Common myeloid progenitor, CD34-positive (primary cell): ENCODE results near the gene VTA1.
"Not testable (repeated sequence)": the region's sequence is repeated elsewhere in the genome, so short reads cannot be mapped to it uniquely, and the experiment has no call there.

Source experiments
- CTCF ChIA-PET: fragments of 350-600 bp; sonication (Branson Sonifier 250); formaldehyde crosslinking; loops from one replicate; lab custom pipeline; 2021; ENCODE audit warnings: antibody characterized with exemption; lab: Charles Lee
- POLR2A ChIA-PET: fragments of 350-600 bp; sonication (Branson Sonifier 250); formaldehyde crosslinking; loops from one replicate; lab custom pipeline; 2021; ENCODE audit warnings: antibody characterized with exemption; lab: Charles Lee
- DNase-seq, 3 donors: peaks; one replicate each; pipeline versions ENCODE4 v3.0.0 to v3.0.0-alpha.2; 2013
- H3K27ac ChIP-seq, 2 experiments: 1 replicate in 1 of 2; 2 replicates in 1 of 2; pipeline ENCODE4 v1.7.0; 2013; ENCODE audit warnings: inconsistent platforms in 2 of 2, low read length in 2 of 2, mild to moderate bottlenecking in 2 of 2, low read depth in 1 of 2, moderate library complexity in 1 of 2; ENCODE audit not compliant: severe bottlenecking in 2 of 2, insufficient read depth in 1 of 2, poor library complexity in 1 of 2
- H3K27me3 ChIP-seq, 5 experiments: replicated peaks in 2 of 5; 1 replicate in 3 of 5; 2 replicates in 2 of 5; pipeline versions ENCODE4 v1.6.1 to v1.7.0; 2013; ENCODE audit warnings: low read length in 4 of 5, mild to moderate bottlenecking in 2 of 5, moderate library complexity in 2 of 5, inconsistent platforms in 1 of 5; ENCODE audit not compliant: insufficient read depth in 5 of 5, control insufficient read depth in 4 of 5
- H3K36me3 ChIP-seq, 4 experiments: 1 replicate in 2 of 4; 2 replicates in 2 of 4; pipeline versions ENCODE4 v1.6.1 to v1.7.0; 2013; ENCODE audit warnings: low read length in 3 of 4, control low read depth in 1 of 4, mild to moderate bottlenecking in 1 of 4; ENCODE audit not compliant: control insufficient read depth in 4 of 4, insufficient read depth in 4 of 4
- H3K4me1 ChIP-seq, 4 experiments: 1 replicate in 3 of 4; 2 replicates in 1 of 4; pipeline versions ENCODE4 v1.6.1 to v1.7.1; 2013; ENCODE audit warnings: low read length in 3 of 4, mild to moderate bottlenecking in 3 of 4, control low read depth in 1 of 4, inconsistent platforms in 1 of 4, moderate library complexity in 1 of 4; ENCODE audit not compliant: control insufficient read depth in 4 of 4, insufficient read depth in 4 of 4; ENCODE audit errors: control extremely low read depth in 1 of 4
- H3K4me3 ChIP-seq, 7 experiments: 1 replicate in 4 of 7; 2 replicates in 3 of 7; pipeline versions ENCODE4 v1.5.1 to v1.7.0; 2013; ENCODE audit warnings: mild to moderate bottlenecking in 7 of 7, low read length in 6 of 7, moderate library complexity in 6 of 7, inconsistent platforms in 2 of 7, low read depth in 2 of 7, control low read depth in 1 of 7; ENCODE audit not compliant: insufficient read depth in 4 of 7, control insufficient read depth in 1 of 7; ENCODE audit errors: extremely low read depth in 1 of 7
- H3K9me3 ChIP-seq, 5 experiments: 1 replicate in 4 of 5; 2 replicates in 1 of 5; pipeline versions ENCODE4 v1.6.1 to v1.7.1; 2013; ENCODE audit warnings: low read length in 4 of 5, mild to moderate bottlenecking in 2 of 5, inconsistent platforms in 1 of 5, low read depth in 1 of 5, moderate library complexity in 1 of 5; ENCODE audit not compliant: control insufficient read depth in 4 of 5, insufficient read depth in 2 of 5; ENCODE audit errors: control extremely low read depth in 1 of 5
- WGBS: methylation state at CpG from one replicate; pipeline ENCODE4 v1.1.5; 2013; ENCODE audit not compliant: insufficient coverage; 5-methylcytosine and 5-hydroxymethylcytosine counted together

VTA1 gene

DNA sequence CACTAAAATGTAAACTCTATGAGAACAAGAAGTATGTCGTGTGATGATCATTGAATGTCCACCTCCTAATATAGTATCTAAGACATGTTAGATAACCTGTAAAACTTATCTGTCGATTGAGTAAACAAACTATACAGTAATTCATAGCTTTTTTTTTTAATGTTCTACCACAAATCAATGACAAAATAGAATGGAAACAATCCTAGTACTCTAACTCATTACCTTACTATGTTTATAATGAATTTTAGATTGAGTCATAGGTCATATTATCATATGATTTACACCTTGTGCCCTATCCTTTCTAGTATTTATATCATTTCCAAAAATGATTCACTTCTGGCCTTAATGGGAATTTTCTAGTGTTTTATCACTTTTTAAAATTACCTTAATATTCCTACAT is 6.1 kb downstream of the VTA1 start:
- Histone ChIP-seq H3K4me1 (peaks cover under 1 to 22% (median 10%) of the 10 kb centered on the region in 4 experiments), H3K9me3 (no peaks in the 10 kb centered on the region), H3K27ac (no peak overlapping the region), H3K4me3 (no peak overlapping the region), H3K27me3 (no peaks in the 10 kb centered on the region), H3K36me3 (peaks cover 0 to 8% (median 0%) of the 10 kb centered on the region in 4 experiments)
- POLR2A ChIA-PET, result no interaction called here
- CTCF ChIA-PET, result interaction anchor here (3.7 kb wide), 1 partner anchor 321 kb away, joined by 11 read pairs; no protein-coding TSS in a partner anchor
- no CpG with 5 or more reads among the region's 2 CpGs for WGBS
- no peak for DNase-seq

DNA sequence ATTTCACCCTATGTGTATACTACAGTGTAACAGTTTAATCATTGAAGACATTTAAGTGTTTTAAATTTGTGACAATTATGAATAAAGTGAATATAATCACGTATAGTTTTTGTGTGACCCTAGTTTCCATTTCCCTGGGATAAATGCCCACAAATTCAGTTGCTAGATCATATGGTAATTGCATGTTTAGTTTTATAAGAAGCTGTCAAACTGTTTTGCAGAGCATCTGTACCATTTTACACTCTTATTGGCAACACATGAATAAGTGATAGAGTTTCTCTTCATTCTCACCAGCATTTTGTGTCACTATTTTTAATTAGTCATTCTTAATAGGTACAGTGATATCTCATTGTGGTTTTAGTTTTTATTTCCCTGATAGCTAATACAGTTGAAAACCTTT is 7.3 kb downstream of the VTA1 start:
- H3K27me3 ChIP-seq, result no peaks in the 10 kb centered on the region
- DNase-seq, result no peak
- WGBS, result 100% methylated on average over 1 of the region's 1 CpG
- CTCF ChIA-PET, result interaction anchor here (1.7 to 7.2 kb wide), 4 partner anchors 227 to 320 kb away, joined by 4 to 61 read pairs (median 8); no protein-coding TSS in a partner anchor
- POLR2A ChIA-PET, result no interaction called here
- H3K36me3 ChIP-seq, result peaks cover 0 to 8% (median 1%) of the 10 kb centered on the region in 4 experiments
- H3K9me3 ChIP-seq, result no peaks in the 10 kb centered on the region
- peaks cover 0 to 13% (median 3%) of the 10 kb centered on the region in 4 experiments for H3K4me1 ChIP-seq
- no peak overlapping the region for H3K27ac ChIP-seq
- no peak overlapping the region for H3K4me3 ChIP-seq

DNA sequence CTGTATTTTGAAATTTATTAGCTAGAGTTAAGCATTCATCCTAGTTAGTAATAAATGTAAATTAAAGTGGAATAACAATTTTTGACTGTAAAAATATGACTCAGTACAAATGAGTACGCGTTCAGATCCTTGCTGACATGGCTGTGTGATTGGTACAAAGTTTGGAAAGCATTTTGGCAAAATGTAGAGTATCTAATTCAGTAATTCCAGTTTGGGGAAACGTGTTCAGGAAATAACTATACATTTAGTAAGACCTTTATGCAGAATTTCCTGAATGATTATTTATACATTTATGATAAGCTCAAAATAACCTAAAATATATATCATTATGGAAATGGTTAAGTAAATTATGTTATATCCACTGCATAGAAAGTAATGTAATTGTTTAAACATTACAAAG is 8.0 kb downstream of the VTA1 start:
- peaks cover 0 to 13% (median 3%) of the 10 kb centered on the region in 4 experiments for H3K4me1 ChIP-seq
- POLR2A ChIA-PET, result no interaction called here
- no peaks in the 10 kb centered on the region for H3K9me3 ChIP-seq
- peaks cover 0 to 7% (median 2%) of the 10 kb centered on the region in 4 experiments for H3K36me3 ChIP-seq
- H3K27me3 ChIP-seq, result no peaks in the 10 kb centered on the region
- H3K27ac ChIP-seq, result no peak overlapping the region
- no peak for DNase-seq
- CTCF ChIA-PET, result interaction anchor here (1.2 to 7.2 kb wide), 10 partner anchors 9 to 411 kb away, joined by 3 to 61 read pairs (median 5); partner anchors contain the start of genes NMBR and VTA1
- no peak overlapping the region for H3K4me3 ChIP-seq
- no CpG with 5 or more reads among the region's 3 CpGs for WGBS

DNA sequence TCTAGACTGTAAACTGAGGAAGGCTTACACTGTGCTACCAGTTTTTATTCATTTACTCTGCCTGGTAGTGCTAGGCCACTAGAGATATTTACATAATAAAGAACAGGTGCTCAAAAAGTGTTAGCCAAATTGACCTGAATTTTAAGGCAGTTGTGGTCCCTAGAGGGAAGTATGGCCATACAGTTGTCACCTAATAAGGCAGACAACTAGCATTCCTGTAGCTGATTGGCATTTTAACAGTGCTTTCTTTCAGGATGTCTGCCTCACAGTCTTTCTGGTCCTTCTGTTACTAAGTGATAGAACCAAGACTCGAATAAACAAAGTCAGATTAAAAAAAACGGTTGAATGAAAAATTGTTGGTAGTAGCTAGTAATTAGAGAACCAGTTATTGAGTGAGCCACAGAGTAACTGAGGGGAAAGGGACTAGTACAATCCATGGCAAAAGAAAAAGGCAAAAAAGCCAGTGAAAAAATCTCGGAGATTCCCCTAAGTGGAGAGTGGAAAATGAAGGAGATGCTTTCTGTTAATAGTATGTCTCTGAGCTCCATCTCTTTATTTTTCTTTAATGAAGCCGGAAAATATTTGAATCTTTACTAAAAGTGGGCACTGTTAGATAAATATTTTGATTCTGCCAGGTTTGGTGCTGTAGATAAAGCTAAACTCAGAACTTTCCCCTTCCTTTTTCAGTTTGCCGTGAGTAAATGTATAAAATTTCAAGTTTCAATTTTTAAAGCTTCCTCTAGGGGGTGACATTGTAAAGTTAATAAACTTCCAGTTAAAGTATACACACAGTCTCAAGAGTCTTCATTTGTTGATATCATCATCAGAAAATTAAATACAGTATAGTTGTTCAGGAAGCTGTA is 9.1 kb downstream of the VTA1 start:
- H3K36me3 ChIP-seq, result peaks cover 0 to 7% (median under 1%) of the 10 kb centered on the region in 4 experiments
- peak; percentile 45 to 70 (median 64) for DNase-seq
- no peaks in the 10 kb centered on the region for H3K27me3 ChIP-seq
- peak overlapping the region in 3 of 7 experiments; percentile 25 to 54 (median 42) for H3K4me3 ChIP-seq
- no peaks in the 10 kb centered on the region for H3K9me3 ChIP-seq
- H3K4me1 ChIP-seq, result peaks cover 0 to 13% (median 3%) of the 10 kb centered on the region in 4 experiments
- H3K27ac ChIP-seq, result peak overlapping the region; percentile 40 to 56
- POLR2A ChIA-PET, result interaction anchor here (0.6 to 0.7 kb wide), 2 partner anchors 215 to 231 kb away, joined by 4 to 5 read pairs; no protein-coding TSS in a partner anchor
- CTCF ChIA-PET, result interaction anchor here (0.7 to 7.2 kb wide), 30 partner anchors 8 to 410 kb away, joined by 3 to 61 read pairs (median 4); partner anchors contain the start of genes NMBR and VTA1
- WGBS, result 68% methylated on average over 3 of the region's 5 CpGs

DNA sequence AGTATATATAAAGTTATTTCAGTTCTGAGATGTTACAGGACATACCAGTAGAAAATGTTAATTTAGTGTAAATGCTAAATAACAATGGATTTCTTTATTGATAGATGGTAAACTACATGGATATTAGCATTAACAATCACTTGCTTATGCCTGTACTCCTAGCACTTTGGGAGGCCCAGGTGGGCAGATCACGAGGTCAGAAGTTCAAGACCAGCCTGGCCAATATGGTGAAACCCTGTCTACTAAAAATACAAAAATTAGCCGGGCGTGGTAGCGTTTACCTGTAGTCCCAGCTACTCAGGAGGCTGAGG is 9.7 kb downstream of the VTA1 start:
- H3K4me1 ChIP-seq, result peaks cover 0 to 13% (median 3%) of the 10 kb centered on the region in 4 experiments
- CTCF ChIA-PET, result interaction anchor here (0.7 to 7.2 kb wide), 25 partner anchors 8 to 407 kb away, joined by 3 to 61 read pairs (median 4); partner anchors contain the start of genes NMBR and VTA1
- DNase-seq, H3K9me3 ChIP-seq, H3K4me3 ChIP-seq, H3K27me3 ChIP-seq, H3K27ac ChIP-seq, H3K36me3 ChIP-seq: not testable (repeated sequence)
- POLR2A ChIA-PET, result interaction anchor here (0.6 to 0.7 kb wide), 2 partner anchors 214 to 230 kb away, joined by 4 to 5 read pairs; no protein-coding TSS in a partner anchor
- WGBS, result 96% methylated on average over 4 of the region's 4 CpGs

DNA sequence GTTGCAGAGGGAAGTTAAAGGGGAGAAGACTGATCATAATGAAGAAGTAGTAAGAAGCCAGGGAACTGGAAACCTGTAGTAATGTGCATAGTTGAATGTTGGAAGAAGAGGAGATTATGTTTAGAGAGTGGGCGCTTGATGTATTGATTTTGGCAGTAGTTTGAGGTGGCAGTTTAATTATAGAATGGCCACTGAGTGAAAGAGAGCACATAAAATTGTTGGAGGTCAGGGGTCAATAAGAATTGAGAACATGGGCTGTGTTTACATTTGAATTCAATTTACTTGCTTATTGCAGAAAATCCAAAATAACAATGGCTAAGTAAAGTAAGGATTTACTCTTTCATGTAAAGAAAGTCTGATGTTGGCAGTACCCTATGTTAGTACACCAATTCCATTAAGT is 15.7 kb downstream of the VTA1 start:
- ChIA-PET POLR2A (no interaction called here), CTCF (no interaction called here)
- 100% methylated on average over 1 of the region's 1 CpG for WGBS
- Histone ChIP-seq H3K36me3 (peaks cover 0 to 22% (median 8%) of the 10 kb centered on the region in 4 experiments), H3K4me3 (no peak overlapping the region), H3K27ac (no peak overlapping the region), H3K9me3 (no peaks in the 10 kb centered on the region), H3K4me1 (no peaks in the 10 kb centered on the region), H3K27me3 (no peaks in the 10 kb centered on the region)
- DNase-seq, result no peak
